BE2C (cell line): ENCODE data around the gene TGFB1.
A peak's percentile ranks its signal among the peaks of the same experiment; 100 is the strongest.

Source experiments
- DNase-seq: peaks from one replicate; pipeline ENCODE4 v3.0.0-alpha.2; 2020
- H3K27me3 ChIP-seq: fragments of 250-450 bp; sonication (Bioruptor Pico); 2 replicates; pipeline ENCODE4 v1.5.1; 2020; ENCODE audit warnings: mild to moderate bottlenecking
- H3K36me3 ChIP-seq: fragments of 250-450 bp; sonication (Bioruptor Pico); 2 replicates; pipeline ENCODE4 v1.5.1; 2020; ENCODE audit warnings: mild to moderate bottlenecking
- H3K4me1 ChIP-seq: fragments of 250-450 bp; sonication (Bioruptor Pico); 2 replicates; pipeline ENCODE4 v1.5.1; 2020
- H3K4me3 ChIP-seq: 2 replicates; pipeline ENCODE4 v1.5.1; 2011; ENCODE audit warnings: low read depth, low read length
- H3K9me3 ChIP-seq: fragments of 250-450 bp; sonication (Bioruptor Pico); 2 replicates; pipeline ENCODE4 v1.5.1; 2020
- TF ChIP-seq, protein P1 (sequence below): IDR thresholded peaks from 2 replicates; pipeline ENCODE4 v1.5.1; 2012; ENCODE audit warnings: mild to moderate bottlenecking, low read depth, low read length

TGFB1 gene

DNA sequence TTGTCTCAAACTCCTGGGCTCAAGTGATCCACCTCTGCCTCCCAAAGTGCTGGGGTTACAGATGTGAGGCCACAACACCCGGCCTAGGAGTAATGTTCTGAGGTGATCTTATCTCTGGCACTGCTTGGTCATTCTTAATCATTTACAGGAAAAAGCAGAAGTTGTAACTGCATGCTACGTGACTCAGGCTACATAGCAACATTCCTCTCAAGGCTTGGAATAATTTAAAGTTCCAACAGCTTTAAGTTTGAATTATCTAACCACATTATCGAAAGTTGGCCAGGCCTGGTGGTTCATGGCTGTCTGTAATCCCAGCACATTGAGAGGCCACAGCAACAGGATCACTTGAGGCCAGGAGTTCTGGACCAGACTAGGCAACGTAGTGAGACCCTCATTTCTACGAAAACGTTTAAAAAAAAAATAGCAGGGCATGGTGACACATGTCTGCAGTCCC lies 14.2 kb upstream of the TGFB1 start:
- no peaks in the 10 kb centered on the region for H3K27me3 ChIP-seq
- H3K9me3 ChIP-seq = no peaks in the 10 kb centered on the region
- H3K36me3 ChIP-seq = no peaks in the 10 kb centered on the region
- H3K4me3 ChIP-seq = no peak overlapping the region
- DNase-seq = no peak
- TF ChIP-seq, protein P1, sequence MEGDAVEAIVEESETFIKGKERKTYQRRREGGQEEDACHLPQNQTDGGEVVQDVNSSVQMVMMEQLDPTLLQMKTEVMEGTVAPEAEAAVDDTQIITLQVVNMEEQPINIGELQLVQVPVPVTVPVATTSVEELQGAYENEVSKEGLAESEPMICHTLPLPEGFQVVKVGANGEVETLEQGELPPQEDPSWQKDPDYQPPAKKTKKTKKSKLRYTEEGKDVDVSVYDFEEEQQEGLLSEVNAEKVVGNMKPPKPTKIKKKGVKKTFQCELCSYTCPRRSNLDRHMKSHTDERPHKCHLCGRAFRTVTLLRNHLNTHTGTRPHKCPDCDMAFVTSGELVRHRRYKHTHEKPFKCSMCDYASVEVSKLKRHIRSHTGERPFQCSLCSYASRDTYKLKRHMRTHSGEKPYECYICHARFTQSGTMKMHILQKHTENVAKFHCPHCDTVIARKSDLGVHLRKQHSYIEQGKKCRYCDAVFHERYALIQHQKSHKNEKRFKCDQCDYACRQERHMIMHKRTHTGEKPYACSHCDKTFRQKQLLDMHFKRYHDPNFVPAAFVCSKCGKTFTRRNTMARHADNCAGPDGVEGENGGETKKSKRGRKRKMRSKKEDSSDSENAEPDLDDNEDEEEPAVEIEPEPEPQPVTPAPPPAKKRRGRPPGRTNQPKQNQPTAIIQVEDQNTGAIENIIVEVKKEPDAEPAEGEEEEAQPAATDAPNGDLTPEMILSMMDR = no peak
- no peaks in the 10 kb centered on the region; the same call in 1 of the 2 replicates for H3K4me1 ChIP-seq

DNA sequence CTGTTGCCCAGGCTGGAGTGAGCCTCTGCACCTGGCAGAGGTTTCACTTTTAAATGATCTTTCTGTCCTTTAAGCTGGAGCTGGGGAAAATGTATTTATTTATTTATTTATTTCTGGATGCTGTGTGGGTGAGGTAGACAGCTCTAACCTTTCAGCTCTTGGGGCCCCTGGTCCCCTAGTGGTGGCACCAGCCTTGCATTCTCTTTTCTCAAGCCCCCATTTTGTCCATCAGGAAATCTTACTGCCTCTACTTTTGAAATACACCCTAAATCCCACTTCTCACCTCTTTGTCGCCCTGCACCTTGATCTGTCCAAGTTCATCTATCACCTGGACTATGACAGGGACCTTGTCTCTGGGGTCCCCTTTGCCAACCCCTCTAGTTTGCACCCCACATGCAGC lies 12.4 kb upstream of the TGFB1 start:
- H3K4me1 ChIP-seq = no peaks in the 10 kb centered on the region
- DNase-seq = no peak
- no peaks in the 10 kb centered on the region for H3K36me3 ChIP-seq
- no peak overlapping the region for H3K4me3 ChIP-seq
- TF ChIP-seq, protein P1 = peak; percentile 40
- no peaks in the 10 kb centered on the region for H3K9me3 ChIP-seq
- H3K27me3 ChIP-seq = no peaks in the 10 kb centered on the region

DNA sequence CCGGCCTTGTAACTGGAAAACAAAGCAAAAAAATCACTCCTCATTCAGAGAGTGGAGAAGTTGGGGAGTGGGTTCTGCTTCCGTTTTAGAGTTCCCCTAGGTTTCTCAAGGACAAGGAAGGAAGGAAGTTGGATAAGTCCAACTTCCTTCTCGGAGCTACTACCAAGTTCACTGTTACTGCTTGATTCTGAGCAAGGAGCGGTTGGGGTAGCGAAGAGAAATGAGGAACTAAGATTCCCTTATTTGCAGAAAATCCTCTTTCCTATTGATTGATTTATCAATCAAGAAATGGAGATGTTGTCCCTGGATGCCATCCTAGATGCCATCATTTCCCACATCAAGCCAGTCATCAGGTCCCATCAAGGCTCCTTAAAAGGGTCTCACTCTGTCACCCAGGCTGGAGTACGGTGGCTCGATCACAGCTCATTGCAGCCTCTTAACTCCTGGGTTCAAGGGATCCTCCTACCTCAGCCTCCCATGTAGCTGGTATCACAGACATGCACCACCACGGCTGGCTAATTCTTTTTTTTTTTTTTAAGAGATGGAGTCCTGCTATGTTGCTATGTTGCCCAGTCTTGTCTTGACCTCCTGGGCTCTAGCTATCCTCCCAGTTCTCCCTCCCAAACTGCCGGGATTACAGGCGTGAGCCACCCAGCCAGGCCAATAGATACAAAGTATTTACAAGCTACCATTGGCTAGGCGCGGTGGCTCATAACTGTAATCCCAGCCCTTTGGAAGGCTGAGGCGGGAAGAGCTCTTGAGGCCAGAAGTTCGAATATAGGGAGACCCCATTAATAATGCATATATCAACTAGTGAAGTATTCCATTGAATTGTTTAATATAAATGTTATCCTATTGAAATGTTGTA lies 11.0 kb upstream of the TGFB1 start:
- Histone ChIP-seq H3K36me3 (no peaks in the 10 kb centered on the region), H3K4me3 (peak overlapping the region; percentile 83), H3K4me1 (no peaks in the 10 kb centered on the region), H3K9me3 (no peaks in the 10 kb centered on the region), H3K27me3 (no peaks in the 10 kb centered on the region)
- TF ChIP-seq, protein P1 = no peak
- DNase-seq = no peak

DNA sequence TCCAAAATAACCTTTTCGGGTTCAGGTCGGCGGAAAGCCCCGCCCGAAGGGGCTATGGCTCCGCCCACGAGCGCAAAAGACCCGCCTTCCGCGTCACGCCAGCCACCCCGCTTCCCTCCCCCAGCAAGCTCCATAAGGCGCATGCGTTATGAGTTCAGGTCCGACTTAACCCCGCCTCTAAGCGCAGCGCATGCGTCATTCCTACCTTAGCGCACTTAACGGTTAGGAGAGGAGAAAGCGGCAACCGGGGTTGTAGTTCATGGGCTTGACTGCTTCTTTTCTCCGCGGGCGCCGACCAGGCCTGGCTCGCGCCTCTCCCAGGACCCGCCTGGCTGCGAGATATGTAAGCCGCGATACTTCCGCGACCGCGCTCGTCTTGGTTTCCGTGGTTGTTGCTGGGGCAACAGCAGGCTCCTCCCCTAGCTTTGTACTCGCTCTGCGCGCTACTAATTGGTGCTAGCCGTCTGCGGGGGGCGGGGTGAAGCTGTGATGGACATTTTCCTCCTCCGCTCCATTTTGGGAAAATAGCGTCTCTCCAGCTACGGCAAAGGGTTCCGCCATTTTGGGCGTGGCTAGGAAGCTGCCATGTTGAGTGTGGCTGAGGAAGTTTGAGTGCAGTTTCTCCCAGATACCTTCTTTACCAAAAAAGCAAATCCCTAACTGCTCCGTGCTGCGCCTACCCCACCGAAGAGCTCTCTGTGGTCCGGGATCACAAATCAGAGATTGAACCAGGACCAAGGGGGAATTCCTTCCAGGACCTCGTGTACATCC lies 10.2 kb upstream of the TGFB1 start, which contains the start of gene B9D2:
Gene B9D2 (minus strand): TSS at position 397 of the 771 bp plus-strand sequence. CDS start 630 bp downstream, outside the sequence.
- Histone ChIP-seq H3K4me1 (no peaks in the 10 kb centered on the region), H3K27me3 (no peaks in the 10 kb centered on the region), H3K9me3 (no peaks in the 10 kb centered on the region), H3K36me3 (no peaks in the 10 kb centered on the region), H3K4me3 (peak within 1 kb of the TSS; percentile 83)
- TF ChIP-seq, protein P1 = no peak
- peak; percentile 98 for DNase-seq

DNA sequence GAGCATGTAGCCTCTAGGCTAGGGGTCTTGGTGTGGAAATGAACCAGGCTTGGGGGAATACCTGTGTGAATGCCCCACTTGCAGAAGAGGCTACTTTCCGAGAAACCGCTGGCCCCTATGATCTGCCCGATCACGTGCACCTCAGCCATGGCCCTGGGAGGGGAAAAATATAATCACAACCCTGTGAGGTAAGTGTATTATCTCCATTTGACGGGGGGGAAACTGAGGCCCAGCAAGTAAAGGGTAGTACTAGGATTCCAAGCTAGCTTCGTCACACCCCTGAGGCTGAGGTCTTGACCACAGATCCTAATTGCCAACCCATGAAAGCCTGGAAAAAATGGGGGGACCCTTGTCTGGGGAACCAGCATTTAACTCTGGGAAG lies 9.6 kb upstream of the TGFB1 start:
- no peaks in the 10 kb centered on the region for H3K4me1 ChIP-seq
- DNase-seq = no peak
- H3K9me3 ChIP-seq = no peaks in the 10 kb centered on the region
- TF ChIP-seq, protein P1 = no peak
- peak overlapping the region; percentile 83 for H3K4me3 ChIP-seq
- no peaks in the 10 kb centered on the region for H3K36me3 ChIP-seq
- H3K27me3 ChIP-seq = no peaks in the 10 kb centered on the region
